H1 (cell line): ENCODE data around the gene RPS6KA4.
A peak's percentile ranks its signal among the peaks of the same experiment; 100 is the strongest.

ENCODE experiments used
- CEBPB ChIP-seq: IDR thresholded peaks from 2 replicates; pipeline ENCODE4 v1.6.1; 2012; ENCODE audit warnings: low read depth, low read length
- CHD1 ChIP-seq: IDR thresholded peaks from 2 replicates; pipeline ENCODE4 v1.6.1; 2012; ENCODE audit warnings: low read depth, low read length, improper control_type of control experiment
- CTCF ChIP-seq, 3 experiments: IDR thresholded peaks; 1 replicate in 2 of 3; 2 replicates in 1 of 3; pipeline versions ENCODE4 v1.5.1 to v1.6.1; 2011; ENCODE audit warnings: low read length in 3 of 3, mild to moderate bottlenecking in 3 of 3, inconsistent platforms in 2 of 3, low read depth in 1 of 3, moderate library complexity in 1 of 3; ENCODE audit not compliant: insufficient read depth in 1 of 3; ENCODE audit errors: control extremely low read depth in 1 of 3
- EZH2 ChIP-seq: fragments of 200-600 bp; sonication (generic); IDR thresholded peaks from 2 replicates; pipeline ENCODE4 v1.7.1; 2012; ENCODE audit warnings: low read depth, mild to moderate bottlenecking, moderate library complexity, low read length, inconsistent platforms; ENCODE audit not compliant: severe bottlenecking
- JUN ChIP-seq: IDR thresholded peaks from 2 replicates; pipeline ENCODE4 v1.6.1; 2011; ENCODE audit warnings: low read depth, mild to moderate bottlenecking, improper control_type of control experiment, low read length
- SAP30 ChIP-seq: fragments of 300-600 bp; sonication (generic); IDR thresholded peaks from 2 replicates; pipeline ENCODE4 v1.7.1; 2012; ENCODE audit warnings: low read length, moderate library complexity, mild to moderate bottlenecking, inconsistent platforms; ENCODE audit not compliant: insufficient read depth, insufficient replicate concordance
- SIX5 ChIP-seq: IDR thresholded peaks from 2 replicates; pipeline ENCODE4 v1.6.1; 2011; ENCODE audit warnings: mild to moderate bottlenecking, low read depth, low read length
- SP1 ChIP-seq: IDR thresholded peaks from 2 replicates; pipeline ENCODE4 v1.6.1; 2011; ENCODE audit warnings: low read depth, low read length
- YY1 ChIP-seq: IDR thresholded peaks from 2 replicates; pipeline ENCODE4 v1.6.1; 2011; ENCODE audit warnings: low read depth, mild to moderate bottlenecking, low read length
- ZNF274 ChIP-seq: IDR thresholded peaks from 2 replicates; pipeline ENCODE4 v1.7.0; 2012; ENCODE audit warnings: low read length, borderline replicate concordance; ENCODE audit errors: extremely low read depth
- TF ChIP-seq, protein P1 (sequence below): IDR thresholded peaks from 2 replicates; pipeline ENCODE4 v1.6.1; 2011; ENCODE audit warnings: low read length, improper control_type of control experiment

DNA sequence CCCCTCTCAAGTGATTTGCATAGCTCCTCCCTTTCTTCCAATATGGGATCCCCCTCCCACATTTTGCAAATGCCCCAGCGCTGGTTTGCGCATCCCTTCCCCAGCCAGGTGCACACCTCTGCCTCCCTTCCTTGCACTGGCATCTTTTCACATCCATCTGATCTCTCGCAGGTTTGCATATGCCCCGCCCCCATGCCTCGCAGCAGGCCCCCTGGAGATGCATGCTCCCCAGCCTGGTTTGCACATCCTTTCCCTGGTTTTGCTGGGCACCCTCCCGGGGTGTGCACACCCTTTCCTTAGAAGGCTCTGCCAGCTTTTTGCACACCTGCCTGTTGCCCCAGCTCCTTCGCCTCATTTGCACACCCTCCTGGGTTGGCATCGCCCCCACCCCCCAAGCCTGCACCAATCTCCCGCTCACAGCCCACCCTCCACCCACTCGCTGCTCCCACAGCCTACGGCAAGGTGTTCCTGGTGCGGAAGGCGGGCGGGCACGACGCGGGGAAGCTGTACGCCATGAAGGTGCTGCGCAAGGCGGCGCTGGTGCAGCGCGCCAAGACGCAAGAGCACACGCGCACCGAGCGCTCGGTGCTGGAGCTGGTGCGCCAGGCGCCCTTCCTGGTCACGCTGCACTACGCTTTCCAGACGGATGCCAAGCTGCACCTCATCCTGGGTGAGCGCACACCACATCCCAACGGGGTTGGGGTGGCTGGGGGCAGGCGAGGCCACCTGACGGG, 917 bp downstream of the RPS6KA4 start:
- no peak for TF ChIP-seq JUN
- TF ChIP-seq CHD1: no peak
- TF ChIP-seq, protein P1, sequence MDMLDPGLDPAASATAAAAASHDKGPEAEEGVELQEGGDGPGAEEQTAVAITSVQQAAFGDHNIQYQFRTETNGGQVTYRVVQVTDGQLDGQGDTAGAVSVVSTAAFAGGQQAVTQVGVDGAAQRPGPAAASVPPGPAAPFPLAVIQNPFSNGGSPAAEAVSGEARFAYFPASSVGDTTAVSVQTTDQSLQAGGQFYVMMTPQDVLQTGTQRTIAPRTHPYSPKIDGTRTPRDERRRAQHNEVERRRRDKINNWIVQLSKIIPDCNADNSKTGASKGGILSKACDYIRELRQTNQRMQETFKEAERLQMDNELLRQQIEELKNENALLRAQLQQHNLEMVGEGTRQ: no peak
- no peak for TF ChIP-seq CTCF (IDR thresholded peaks at IDR 0.05; ENCODE audit: control extremely low read depth in 1 of 3, insufficient read depth in 1 of 3, low read depth in 1 of 3, low read length in 3 of 3)
- TF ChIP-seq SP1: no peak
- TF ChIP-seq SAP30: peak; percentile 51
- no peak for TF ChIP-seq ZNF274
- no peak for TF ChIP-seq YY1
- TF ChIP-seq CEBPB: no peak
- no peak for TF ChIP-seq EZH2
- TF ChIP-seq SIX5: no peak
